HPDE6-E6E7 (cell line): ENCODE measurements around the gene MUC4.
"Not testable (repeated sequence)": the region's sequence is repeated elsewhere in the genome, so short reads cannot be mapped to it uniquely, and the experiment has no call there.

Experiments used
- DNase-seq: peaks from one replicate; pipeline ENCODE4 v3.0.0; 2011; ENCODE audit warnings: missing footprints; ENCODE audit errors: extremely low spot score

The MUC4 gene

DNA sequence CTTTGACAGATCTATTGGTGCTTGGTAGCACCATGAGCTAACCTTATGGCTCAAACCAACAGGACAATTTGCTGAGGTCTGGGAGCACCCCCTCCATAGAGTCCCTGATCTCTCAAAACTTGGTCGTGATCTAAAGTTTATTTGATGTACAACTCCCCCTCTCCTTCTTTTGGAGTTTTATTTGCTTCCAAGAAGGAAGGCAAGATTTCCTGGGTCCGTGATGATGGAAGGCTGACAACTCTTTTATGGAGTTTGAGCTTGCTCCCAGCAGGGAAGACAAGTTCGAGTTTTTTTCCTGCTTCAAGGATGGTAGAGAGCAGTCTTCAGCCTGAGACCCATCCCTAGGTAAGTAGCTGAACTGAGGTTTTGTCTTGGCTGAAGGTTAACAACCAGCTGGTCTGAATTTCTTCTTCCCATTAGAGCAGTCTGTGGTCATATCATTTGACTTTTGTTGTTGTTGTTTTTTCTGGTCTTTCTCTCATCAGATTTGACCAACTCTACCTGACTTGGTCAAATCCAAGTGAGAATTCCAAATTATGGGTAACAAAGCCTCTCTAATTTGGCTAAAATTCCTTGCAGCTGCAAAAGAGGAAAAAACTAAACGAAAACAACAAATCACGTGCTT is 93.8 kb downstream of the MUC4 start:
- DNase-seq, result no peak

DNA sequence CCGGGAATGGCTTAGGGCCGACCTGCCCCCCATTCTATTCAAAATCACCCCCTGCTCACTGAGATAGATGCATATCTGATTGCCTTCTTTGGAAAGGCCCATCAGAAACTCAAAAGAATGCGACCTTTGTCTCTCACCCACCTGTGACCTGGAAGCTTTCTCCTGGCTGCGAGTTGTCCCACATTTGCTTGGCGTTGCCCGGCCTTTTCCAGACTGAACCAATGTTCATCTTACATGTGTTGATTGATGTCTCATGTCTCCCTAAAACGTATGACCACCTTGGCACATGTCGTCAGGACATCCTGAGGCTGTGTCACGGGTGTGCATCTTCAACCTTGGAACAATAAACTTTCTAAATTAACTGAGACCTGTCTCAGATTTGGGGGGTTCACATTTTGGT is 94.3 kb downstream of the MUC4 start:
- no peak for DNase-seq

- peak; percentile 80 for DNase-seq
Observed at GRCh38 chr3:195715583-195716266, 96.0 kb downstream of the MUC4 start.

GRCh38 chr3:195715134-195715533 is 96.6 kb downstream of the MUC4 start:
- no peak for DNase-seq

DNA sequence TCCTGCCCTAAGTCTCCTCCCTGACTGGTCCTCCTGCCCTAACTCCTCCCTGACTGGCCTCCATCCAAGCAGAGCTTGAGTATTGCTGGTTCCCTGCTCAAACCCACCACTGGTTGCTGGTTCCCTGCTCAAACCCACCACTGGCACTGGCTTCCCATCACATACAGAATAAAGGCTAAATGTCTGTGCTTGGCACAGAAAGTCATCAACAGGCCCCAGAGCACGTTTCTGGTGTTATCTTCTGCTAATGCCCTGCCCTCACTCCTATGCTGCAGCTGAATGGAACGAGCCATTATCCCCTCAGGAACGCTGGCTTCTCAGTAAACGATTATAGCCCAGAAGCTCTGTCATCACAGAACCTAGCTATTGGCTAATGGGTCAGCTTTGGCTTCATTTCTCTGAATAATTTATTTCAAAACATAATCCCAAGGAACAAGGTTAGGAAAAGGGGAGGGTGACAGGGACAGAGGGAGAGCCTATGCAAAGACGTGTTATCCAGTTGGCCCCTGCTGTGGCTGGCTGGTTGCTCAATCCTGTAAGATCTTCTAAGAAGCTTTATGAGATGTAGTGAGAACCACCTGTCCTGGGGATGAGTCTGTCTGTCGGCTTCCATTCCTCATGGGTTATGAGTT is 97.2 kb downstream of the MUC4 start:
- no peak for DNase-seq

DNA sequence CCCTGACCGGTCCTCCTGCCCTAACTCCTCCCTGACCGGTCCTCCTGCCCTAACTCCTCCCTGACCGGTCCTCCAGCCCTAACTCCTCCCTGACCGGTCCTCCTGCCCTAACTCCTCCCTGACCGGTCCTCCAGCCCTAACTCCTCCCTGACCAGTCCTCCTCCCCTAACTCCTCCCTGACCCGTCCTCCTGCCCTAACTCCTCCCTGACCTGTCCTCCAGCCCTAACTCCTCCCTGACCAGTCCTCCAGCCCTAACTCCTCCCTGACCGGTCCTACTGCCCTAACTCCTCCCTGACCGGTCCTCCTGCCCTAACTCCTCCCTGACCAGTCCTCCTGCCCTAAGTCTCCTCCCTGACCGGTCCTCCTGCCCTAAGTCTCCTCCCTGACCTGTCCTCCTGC is 98.6 kb downstream of the MUC4 start:
- not testable (repeated sequence) for DNase-seq

DNA sequence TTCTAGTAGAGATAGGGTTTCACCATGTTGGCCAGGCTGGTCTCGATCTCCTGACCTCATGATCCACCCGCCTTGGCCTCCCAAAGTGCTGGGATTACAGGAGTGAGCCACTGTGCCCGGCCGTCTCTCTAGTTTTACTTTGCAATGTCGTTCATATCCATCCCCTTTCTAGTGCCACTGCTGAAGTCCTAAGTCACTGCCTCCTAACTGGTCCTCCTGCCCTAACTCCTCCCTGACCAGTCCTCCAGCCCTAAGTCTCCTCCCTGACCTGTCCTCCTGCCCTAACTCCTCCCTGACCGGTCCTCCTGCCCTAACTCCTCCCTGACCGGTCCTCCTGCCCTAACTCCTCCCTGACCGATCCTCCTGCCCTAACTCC is 99.2 kb downstream of the MUC4 start:
- not testable (repeated sequence) for DNase-seq

GRCh38 chr3:195711813-195712534 is 99.8 kb downstream of the MUC4 start:
- no peak for DNase-seq

- DNase-seq, result not testable (repeated sequence)
Observed at GRCh38 chr3:195711091-195711812, 100.5 kb downstream of the MUC4 start.

GRCh38 chr3:195710126-195710905 is 101.4 kb downstream of the MUC4 start:
- not testable (repeated sequence) for DNase-seq

GRCh38 chr3:195709676-195710085 is 102.0 kb downstream of the MUC4 start:
- DNase-seq, result no peak

GRCh38 chr3:195708626-195709481 is 102.9 kb downstream of the MUC4 start:
- DNase-seq, result no peak

DNA sequence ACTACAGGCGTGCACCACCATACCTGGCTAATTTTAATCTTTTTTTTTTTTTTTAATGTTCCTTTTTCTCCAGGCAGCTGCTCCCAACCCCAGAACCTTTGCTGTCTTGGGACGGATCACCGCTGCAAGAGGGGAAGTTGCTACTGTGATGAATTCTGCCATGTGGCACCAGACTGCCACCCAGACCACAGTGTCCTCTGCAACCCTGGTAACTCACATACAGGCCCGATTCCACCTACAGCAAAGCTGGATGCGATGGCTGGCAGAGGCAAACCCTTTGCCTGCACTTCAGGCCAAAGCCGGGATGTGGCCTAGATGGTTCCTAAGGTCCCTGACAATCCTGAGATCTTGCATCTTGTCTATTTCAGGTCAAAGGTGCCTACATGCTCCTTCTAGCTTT is 103.7 kb downstream of the MUC4 start:
- DNase-seq, result no peak

- no peak for DNase-seq
Observed at GRCh38 chr3:195705081-195705991, 106.4 kb downstream of the MUC4 start.

DNA sequence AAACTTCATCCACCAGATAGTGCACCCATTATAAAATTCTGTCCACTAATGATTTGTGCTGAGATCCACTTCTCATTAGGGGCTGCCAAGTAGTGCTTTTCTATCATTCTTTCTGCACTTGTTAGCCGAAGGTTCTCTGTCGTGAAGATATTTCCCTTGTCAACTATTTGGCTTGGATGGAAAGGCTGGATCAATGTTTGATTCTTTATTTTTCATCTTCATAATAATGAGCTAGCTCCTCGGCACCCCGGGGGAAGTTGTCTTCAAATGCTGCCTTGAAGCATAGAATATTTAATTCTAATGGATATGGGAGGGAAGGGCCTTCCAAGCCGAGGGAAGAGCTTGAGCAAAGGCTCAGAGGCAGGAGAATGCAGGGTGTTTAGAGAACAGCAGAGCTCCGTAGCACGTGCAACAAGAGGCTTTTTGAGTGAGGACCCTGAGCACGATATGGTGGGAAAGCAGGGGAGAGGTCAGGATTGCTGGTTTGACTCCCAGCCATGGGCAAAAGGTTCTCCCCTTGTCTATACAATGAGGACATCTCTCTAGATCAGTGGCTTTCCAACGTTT is 107.2 kb downstream of the MUC4 start:
- DNase-seq, result no peak

GRCh38 chr3:195703776-195704175 is 108.0 kb downstream of the MUC4 start:
- DNase-seq, result no peak

DNA sequence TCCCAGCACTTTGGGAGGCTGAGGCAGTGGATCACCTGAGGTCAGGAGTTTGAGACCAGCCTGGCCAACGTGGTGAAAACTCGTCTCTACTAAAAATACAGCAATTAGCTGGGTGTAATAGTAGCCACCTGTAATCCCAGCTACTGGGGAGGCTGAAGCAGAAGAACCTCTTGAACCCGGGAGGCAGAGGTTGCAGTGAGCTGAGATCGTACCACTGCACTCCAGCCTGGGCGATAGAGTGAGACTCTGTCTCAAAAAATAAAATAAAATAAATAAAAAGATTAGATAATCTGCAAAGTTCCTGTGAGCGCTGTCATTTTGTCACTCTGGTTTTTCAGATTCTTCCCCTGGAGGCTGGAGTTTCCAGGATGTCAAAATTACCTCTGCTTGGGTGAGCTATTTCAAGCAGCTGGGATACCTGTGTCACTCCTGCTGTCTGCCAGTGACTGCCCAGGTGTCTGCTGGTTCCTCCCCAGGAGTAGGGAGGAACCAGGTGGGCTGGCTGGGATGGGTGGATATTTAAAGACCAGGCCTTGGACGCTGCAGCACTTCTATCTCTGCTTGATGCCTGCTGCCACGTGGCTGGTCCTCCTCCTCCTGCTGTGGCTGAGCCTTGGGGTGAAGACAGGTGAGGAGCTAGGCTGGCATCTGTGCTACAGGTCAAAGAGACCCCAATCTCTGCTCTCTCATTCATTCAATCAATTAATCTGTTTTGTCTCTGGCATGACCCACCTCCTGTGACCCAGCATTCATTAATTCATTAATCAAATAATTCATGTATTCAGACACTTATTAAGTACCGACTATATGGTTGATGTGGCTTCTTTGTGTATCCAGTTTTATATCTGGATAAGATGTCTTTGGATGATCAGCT is 110.5 kb downstream of the MUC4 start:
- DNase-seq, result no peak

DNA sequence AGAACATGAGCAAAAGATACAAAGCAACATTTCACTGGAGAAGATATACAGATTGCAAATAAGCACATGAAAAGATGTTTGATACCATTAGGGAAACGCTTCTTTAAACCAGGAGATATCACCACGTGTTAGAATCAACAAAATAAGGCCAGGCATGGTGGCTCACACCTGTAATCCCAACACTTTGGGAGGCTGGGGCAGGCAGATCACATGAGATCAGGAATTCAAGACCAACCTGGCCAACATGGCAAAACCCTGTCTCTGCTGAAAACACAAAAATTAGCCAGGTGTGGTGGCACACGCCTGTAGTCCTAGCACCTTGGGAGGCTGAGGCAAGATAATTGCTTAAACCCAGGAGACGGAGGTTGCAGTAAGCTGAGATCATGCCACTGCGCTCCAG is 111.4 kb downstream of the MUC4 start:
- DNase-seq, result no peak
